GM12873 (cell line): Measurements from ENCODE around the gene DUSP7.

Experiments used
- TF ChIP-seq, protein P1 (sequence below): IDR thresholded peaks from 2 replicates; pipeline ENCODE4 v1.5.1; 2012; ENCODE audit warnings: low read depth, mild to moderate bottlenecking, moderate library complexity, low read length, control low read depth; ENCODE audit not compliant: insufficient read depth; ENCODE audit errors: missing control alignments

DUSP7 gene

DNA sequence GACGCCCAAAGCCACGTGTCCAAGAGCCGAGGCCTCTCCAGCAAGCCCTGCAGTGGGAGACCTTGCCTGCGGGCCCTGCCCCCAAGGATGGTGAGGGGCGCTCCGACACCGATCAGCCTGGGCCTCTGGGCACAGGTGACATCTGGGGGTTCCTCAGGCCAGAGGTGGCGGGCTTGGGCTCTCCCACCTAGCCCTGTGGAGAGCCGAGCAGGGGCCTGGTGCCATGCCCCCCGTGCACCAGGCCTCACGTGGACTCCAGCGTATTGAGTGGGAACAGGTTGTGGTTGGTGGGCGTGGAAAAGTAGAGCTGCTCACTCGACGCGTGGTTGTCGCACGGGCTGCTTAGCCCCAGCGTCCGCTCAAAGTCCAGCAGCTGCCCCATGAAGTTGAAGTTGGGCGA lies 5.8 kb downstream of the DUSP7 start:
- TF ChIP-seq, protein P1, sequence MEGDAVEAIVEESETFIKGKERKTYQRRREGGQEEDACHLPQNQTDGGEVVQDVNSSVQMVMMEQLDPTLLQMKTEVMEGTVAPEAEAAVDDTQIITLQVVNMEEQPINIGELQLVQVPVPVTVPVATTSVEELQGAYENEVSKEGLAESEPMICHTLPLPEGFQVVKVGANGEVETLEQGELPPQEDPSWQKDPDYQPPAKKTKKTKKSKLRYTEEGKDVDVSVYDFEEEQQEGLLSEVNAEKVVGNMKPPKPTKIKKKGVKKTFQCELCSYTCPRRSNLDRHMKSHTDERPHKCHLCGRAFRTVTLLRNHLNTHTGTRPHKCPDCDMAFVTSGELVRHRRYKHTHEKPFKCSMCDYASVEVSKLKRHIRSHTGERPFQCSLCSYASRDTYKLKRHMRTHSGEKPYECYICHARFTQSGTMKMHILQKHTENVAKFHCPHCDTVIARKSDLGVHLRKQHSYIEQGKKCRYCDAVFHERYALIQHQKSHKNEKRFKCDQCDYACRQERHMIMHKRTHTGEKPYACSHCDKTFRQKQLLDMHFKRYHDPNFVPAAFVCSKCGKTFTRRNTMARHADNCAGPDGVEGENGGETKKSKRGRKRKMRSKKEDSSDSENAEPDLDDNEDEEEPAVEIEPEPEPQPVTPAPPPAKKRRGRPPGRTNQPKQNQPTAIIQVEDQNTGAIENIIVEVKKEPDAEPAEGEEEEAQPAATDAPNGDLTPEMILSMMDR = no peak

DNA sequence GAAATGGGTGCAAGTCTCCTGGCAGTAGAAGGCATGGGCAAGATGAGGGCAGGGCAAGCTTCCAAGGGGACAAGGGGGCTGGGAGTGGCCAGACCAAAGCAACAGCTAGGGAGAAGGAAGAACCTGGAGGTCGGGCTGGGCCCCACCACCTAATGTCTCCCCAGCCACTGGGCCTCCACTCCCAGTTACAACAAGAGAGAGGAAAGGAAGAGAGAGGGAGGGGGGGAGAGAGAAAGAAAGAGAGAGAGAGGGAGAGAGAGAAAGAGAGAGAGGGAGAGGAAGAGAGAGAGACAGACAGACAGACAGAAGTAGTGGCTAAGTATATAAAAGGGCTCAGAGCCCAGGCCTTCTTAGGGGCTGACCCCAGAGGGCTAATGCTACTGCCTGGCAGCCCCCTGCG lies 6.9 kb downstream of the DUSP7 start:
- TF ChIP-seq, protein P1 = no peak

DNA sequence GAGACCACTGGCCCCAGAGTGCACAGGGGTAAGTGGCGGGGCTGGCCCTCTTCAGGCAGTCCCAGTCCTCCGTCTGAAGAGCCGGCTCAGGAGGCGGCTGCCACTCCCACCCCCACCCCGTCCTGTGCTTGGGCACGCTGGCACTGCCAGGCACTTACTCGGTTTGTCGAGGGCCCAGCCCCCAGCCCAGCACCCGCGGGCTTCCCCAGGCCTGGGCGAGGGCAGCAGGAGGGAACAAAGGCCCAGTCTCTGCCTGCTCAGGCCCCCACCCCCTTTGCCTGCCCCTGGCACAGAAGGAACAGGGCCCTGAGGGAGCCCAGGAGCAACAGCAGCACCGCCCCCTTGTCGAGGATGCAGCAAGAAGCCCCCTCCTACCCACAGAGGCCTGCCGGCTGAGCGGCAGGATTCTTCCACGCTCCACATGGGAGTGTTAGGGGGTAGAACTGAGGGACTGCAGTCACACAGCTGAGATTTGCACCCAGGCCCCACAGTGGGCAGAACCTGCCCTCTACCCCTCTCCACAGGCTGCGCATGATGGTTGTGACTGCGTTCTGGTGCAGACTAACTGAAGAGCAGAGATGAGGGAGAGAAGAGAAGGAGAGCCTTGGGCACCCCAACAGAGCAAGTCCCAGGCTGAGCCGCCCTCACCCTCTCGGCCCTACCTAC lies 8.9 kb downstream of the DUSP7 start:
- TF ChIP-seq, protein P1 = no peak

DNA sequence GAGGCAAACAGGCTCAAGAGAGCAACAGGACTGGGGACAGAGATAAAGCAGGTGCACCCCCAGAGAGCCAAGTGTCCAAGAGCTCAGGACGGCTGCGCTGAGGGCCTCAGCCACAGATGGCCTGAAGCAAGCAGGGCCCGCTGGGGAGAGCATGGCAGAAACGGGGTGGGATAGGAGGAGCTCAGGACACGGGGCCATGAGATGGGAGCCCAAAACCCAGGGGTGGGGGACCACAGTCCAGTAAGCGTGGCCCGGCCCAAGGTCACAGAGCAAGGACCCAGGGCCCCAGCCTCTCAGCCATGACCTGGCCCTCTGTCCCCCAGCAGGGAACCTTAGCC lies 9.5 kb downstream of the DUSP7 start:
- TF ChIP-seq, protein P1 = no peak

DNA sequence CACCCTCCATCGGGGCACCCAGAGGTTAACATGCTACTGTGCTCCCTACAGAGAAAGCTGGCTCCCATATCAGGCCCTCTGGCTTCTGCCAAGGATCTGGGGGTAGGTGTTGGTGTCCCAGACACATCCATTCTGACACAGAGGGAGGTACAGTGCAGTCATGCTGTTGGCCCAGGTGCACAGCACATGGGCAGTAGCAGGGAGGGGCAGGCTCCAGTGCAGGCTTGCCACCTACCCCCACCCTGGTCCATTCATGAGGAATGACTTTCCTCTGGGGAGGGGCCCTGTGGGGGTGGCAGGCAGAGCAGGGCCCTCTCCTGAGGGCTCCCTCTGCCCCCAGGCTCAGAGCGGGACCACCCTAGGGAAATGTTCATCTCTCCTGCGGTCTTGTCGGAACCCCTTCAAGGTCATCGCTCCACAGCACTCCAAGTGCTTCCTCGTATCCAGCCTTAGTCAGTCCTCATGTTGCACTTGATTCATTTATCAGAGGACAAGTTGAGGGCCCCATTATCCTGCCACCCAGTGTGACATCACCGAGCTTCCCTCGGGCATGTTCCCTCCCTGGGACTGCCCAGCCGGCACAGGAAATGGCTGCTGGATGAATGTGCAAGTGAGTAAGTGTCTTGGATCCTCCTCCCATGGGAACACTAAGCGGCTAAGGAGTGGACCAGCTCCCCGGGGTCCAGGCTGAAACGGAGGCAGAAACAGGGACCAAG lies 10.0 kb downstream of the DUSP7 start:
- TF ChIP-seq, protein P1 = no peak

DNA sequence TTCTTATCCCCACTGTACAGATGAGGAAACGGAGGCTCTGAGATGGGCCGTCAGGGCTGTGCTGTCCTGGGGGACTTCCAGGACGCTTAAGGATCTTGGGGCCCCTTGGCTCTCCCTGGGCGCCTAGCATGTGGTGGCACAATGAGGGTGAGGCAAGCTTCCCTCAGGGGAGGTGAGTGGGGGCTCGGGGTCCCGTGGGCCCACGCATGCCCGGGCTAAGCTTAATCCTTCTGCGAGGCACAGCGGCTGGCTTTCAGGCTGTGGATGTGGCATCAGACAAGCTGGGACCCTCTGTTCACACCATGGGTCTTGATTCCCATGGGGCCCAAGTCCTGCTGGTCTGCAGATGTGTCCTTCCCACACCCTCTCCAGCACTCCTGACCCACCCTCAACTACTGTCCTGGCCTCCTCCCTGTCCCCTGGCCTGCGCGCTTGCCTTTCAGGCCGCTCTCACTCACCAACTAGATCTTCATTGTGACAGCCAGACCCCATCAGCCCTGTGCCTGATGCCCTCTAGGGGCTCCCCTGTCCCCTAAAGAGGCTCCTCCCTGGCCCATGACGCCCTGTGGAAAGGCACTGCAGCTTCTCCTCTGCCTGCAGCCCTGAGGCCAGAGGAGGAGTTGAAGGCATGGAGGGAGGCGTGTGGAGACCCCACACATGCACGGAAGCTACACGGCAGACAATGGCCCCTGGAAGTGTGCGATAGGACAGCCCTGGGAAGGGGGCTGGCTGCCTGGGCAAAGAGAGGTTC lies 11.3 kb downstream of the DUSP7 start:
- TF ChIP-seq, protein P1 = no peak

DNA sequence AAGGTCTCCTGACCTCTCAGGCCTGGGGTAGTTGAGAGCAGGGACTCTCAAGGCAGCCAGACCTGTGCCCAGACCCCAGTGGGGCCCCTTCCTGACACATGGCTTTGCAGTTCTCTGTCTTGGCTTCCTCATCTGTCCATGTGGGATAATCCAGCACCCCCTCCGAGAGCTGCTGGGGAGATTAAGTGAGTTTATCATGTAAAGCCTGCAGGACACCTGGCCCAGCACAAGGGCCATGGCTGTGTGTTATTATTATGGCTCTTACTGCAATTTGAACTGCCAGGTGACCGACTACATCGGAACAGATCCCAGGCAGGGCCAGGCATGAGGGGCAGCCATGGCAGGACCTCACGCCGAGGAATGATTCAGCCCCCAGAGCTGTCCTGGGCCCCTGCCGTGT lies 12.6 kb downstream of the DUSP7 start:
- TF ChIP-seq, protein P1 = no peak
